GM18498 (cell line): Measurements from ENCODE around the gene CYTH4.

ENCODE experiments used
- ATAC-seq: cut with Tn5 transposase; IDR thresholded peaks from one replicate; pipeline ENCODE4 v1.9.1; 2021; ENCODE audit warnings: mild to moderate bottlenecking, moderate library complexity; ENCODE audit not compliant: unreplicated experiment

Gene CYTH4

GRCh38 chr22:37269936-37270678, 12.2 kb upstream of the CYTH4 start:
- ATAC-seq: no peak

GRCh38 chr22:37270928-37271650, 11.2 kb upstream of the CYTH4 start:
- ATAC-seq: no peak

- ATAC-seq: no peak
Observed at GRCh38 chr22:37273126-37273845, 9.0 kb upstream of the CYTH4 start.

GRCh38 chr22:37273846-37274225, 8.5 kb upstream of the CYTH4 start:
- ATAC-seq: no peak

GRCh38 chr22:37274380-37274862, 7.9 kb upstream of the CYTH4 start:
- peak; percentile 54 for ATAC-seq

- ATAC-seq: no peak
Observed at GRCh38 chr22:37275134-37275533, 7.2 kb upstream of the CYTH4 start.

- no peak for ATAC-seq
Observed at GRCh38 chr22:37275622-37276021, 6.7 kb upstream of the CYTH4 start.

- ATAC-seq: no peak
Observed at GRCh38 chr22:37276776-37277175, 5.5 kb upstream of the CYTH4 start.

GRCh38 chr22:37277384-37277783, 4.9 kb upstream of the CYTH4 start:
- ATAC-seq: no peak

- ATAC-seq: no peak
Observed at GRCh38 chr22:37278261-37278660, 4.0 kb upstream of the CYTH4 start.

- no peak for ATAC-seq
Observed at GRCh38 chr22:37279331-37280181, 2.8 kb upstream of the CYTH4 start.

- ATAC-seq: no peak
Observed at GRCh38 chr22:37280718-37281117, 1.6 kb upstream of the CYTH4 start.

- no peak for ATAC-seq
Observed at GRCh38 chr22:37281195-37281594, 1.1 kb upstream of the CYTH4 start.

- ATAC-seq: no peak
Observed at GRCh38 chr22:37281646-37282384, 493 bp upstream of the CYTH4 start.

- no peak for ATAC-seq
Observed at GRCh38 chr22:37283393-37283937, 1.2 kb downstream of the CYTH4 start.

- peak; percentile 8 for ATAC-seq
Observed at GRCh38 chr22:37284126-37284804, 2.0 kb downstream of the CYTH4 start.

GRCh38 chr22:37284805-37285355, 2.6 kb downstream of the CYTH4 start:
- ATAC-seq: peak; percentile 62

GRCh38 chr22:37285937-37286336, 3.6 kb downstream of the CYTH4 start:
- ATAC-seq: no peak

GRCh38 chr22:37287550-37287951, 5.2 kb downstream of the CYTH4 start:
- ATAC-seq: no peak
